Progenitor cell of endocrine pancreas (in vitro differentiated cells): Measurements from ENCODE around the gene SLC31A2. TPM values are rescaled to one million over a fixed set of nuclear protein-coding genes. Genes with fewer than 3 reads are reported as not detected.
"Not testable (repeated sequence)": the region's sequence is repeated elsewhere in the genome, so short reads cannot be mapped to it uniquely, and the experiment has no call there.

Experiments used
- DNase-seq: peaks from one replicate; pipeline ENCODE4 v3.0.0; 2021; ENCODE audit warnings: low spot score; ENCODE audit not compliant: unreplicated experiment
- H3K27ac Mint-ChIP-seq: 2 replicates; pipeline ENCODE4 v1.8.0; 2021; ENCODE audit warnings: mild to moderate bottlenecking, moderate library complexity, mixed read lengths
- H3K27me3 Mint-ChIP-seq: 2 replicates; pipeline ENCODE4 v1.8.0; 2021; ENCODE audit warnings: mixed read lengths
- H3K36me3 Mint-ChIP-seq: 2 replicates; pipeline ENCODE4 v1.8.0; 2022; ENCODE audit warnings: mixed read lengths; ENCODE audit not compliant: insufficient read depth
- H3K4me1 Mint-ChIP-seq: 2 replicates; pipeline ENCODE4 v1.8.0; 2021; ENCODE audit warnings: low read depth, mixed read lengths
- H3K4me3 Mint-ChIP-seq: 2 replicates; pipeline ENCODE4 v1.8.0; 2021; ENCODE audit warnings: low read depth, mild to moderate bottlenecking, moderate library complexity, mixed read lengths
- H3K9me3 Mint-ChIP-seq: 2 replicates; pipeline ENCODE4 v1.8.0; 2021; ENCODE audit warnings: low read depth, mixed read lengths
- CTCF ChIP-seq: fragments of 200-600 bp; sonication (generic); IDR thresholded peaks from one replicate; pipeline ENCODE4 v1.5.0; 2021; ENCODE audit warnings: antibody characterized with exemption, mild to moderate bottlenecking; ENCODE audit not compliant: unreplicated experiment
- long read RNA-seq: library from polyadenylated mRNA; unstranded; transcript quantifications from one replicate; pipeline ENCODE4 v2.0.0, GENCODE V29; 2020
- total RNA-seq: library from RNA; stranded (reverse); gene quantifications from 2 replicates; pipeline ENCODE4 v1.2.1, GENCODE V29; 2021

SLC31A2 gene, protein sequence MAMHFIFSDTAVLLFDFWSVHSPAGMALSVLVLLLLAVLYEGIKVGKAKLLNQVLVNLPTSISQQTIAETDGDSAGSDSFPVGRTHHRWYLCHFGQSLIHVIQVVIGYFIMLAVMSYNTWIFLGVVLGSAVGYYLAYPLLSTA
- total RNA-seq, result 3.0 and 3.3 TPM in 2 replicates
- long read RNA-seq, transcript SLC31A2-201 (4 exons, 1,785 nt), result major isoform, 17 of 17 reads
- long read RNA-seq, partial matches to known transcripts, result 0 of 17 reads
- long read RNA-seq, other reads (novel, unspliced or antisense), result 0 of 17 reads

DNA sequence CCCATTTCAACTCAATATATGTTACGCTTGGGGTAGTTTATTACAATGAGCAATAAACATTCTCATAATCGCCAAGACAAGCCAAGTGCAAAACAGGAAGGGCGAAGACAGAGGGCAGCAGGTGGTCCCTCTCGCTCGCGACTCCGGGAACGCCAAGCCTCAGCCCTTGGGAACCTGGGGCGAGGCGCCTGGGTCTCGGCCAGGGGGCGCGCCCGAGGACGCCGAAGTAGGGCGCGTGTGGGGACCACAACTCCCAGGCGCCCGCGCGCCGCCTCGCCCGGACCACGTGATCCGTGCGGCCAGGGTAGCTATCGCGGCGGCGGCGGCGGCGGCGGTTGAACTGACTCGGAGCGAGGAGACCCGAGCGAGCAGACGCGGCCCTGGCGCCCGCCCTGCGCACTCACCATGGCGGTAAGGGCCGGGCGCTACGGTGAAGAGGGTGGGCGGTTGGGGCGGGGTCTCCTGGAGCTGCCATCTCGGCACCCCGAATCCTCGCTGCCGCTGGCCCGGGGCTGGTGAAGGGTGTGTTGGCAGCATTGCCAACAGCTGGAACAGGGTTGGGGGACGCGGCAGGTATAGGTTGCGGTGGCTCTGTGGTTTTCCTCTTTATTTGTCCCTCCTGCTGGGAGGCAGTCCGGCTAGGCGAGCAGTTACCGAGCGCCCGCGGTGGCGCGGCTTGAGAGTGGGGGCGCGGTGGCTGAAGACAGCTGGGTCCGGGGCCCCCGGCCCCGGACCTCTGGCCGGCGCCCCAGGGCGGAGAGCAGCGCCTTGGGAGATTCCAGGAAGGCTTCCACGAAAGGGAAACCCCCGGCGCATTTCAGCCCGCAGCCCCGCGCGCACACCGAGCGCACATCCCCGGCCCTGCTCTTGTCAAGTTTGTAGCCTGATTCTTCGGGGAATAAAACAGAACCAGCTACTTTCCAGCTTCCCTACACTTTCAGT, at the start of gene SLC31A2:
Gene SLC31A2, plus strand, starts transcription at position 338 of the 942 bp plus-strand sequence. Its CDS starts 68 bp downstream, at position 406.
- Mint-ChIP-seq H3K36me3 (no peaks in the 10 kb centered on the region), H3K27me3 (peaks cover 13% of the 10 kb centered on the region), H3K4me3 (peak within 1 kb of the TSS; percentile 80), H3K9me3 (no peaks in the 10 kb centered on the region), H3K27ac (no peak within 1 kb of the TSS), H3K4me1 (peaks cover 11% of the 10 kb centered on the region)
- peak; percentile 90 for DNase-seq
- peak; percentile 52 for TF ChIP-seq CTCF

DNA sequence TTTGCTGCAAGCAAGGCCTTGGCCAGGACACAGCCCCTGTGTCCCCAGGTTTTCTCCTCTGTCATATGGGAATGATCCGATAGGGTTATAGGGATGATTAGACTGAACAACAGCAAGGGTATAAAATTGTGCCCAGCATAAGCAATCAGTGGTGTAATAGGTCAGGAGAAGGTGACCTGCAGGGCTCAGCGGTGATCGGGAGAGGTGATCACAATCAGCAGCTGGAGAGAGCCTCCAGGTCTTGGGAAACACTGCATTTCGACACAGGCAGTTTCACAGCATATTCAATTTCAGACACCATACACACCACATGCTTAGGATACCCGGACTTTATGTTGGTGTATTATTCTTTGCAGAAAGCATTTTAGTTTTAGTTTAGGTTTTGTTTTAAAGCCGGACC, 45.5 kb upstream of the SLC31A2 start:
- not testable (repeated sequence) for H3K4me3 Mint-ChIP-seq, H3K4me1 Mint-ChIP-seq, H3K9me3 Mint-ChIP-seq, H3K27ac Mint-ChIP-seq, DNase-seq, H3K36me3 Mint-ChIP-seq
- peaks cover 16% of the 10 kb centered on the region for H3K27me3 Mint-ChIP-seq

DNA sequence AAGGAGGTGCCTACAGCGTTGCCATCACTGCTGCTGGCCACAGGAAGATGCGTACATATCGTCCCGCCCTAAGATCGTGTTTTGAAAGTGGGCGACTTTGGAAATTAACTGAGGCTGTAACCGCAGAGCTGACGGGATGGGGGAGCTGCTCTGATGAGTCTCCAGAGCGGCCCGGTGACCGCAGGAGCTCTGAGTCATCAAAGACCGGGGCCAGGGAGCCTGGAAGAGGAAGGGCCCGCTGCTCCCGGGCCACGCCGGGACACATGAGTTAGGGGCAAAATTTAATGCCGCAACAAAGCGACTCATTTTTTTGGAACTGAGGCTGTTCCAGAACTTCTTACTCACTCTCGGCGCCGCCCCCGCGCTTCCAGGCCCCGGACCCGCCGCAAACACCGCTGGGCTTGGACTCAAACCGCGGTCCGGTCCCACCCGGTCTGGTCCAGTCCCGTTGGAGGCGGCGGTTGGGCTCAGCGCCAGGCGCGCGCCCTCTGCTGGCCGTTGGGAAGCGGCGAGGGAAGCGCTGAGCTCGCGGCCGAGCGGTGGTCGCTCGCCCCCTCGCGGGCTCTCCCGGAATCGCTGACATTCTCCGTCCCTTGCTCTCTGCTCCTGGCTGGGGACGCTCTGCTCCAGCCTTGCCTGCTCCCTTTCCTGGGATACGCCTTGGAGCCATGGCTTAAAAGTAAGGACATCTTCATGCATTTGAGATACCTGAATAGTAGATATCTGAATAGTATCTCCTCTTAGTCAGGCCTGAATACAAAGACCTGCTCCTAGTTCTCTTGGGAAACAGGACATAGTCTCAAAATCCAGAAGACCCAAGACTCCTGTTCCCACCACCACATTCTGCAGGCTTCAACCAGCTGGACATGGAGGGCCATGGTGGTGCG, 39.5 kb upstream of the SLC31A2 start:
- not testable (repeated sequence) for H3K27me3 Mint-ChIP-seq, H3K9me3 Mint-ChIP-seq, H3K36me3 Mint-ChIP-seq, H3K4me3 Mint-ChIP-seq, H3K4me1 Mint-ChIP-seq, DNase-seq, H3K27ac Mint-ChIP-seq
- peak; percentile 42 for TF ChIP-seq CTCF

DNA sequence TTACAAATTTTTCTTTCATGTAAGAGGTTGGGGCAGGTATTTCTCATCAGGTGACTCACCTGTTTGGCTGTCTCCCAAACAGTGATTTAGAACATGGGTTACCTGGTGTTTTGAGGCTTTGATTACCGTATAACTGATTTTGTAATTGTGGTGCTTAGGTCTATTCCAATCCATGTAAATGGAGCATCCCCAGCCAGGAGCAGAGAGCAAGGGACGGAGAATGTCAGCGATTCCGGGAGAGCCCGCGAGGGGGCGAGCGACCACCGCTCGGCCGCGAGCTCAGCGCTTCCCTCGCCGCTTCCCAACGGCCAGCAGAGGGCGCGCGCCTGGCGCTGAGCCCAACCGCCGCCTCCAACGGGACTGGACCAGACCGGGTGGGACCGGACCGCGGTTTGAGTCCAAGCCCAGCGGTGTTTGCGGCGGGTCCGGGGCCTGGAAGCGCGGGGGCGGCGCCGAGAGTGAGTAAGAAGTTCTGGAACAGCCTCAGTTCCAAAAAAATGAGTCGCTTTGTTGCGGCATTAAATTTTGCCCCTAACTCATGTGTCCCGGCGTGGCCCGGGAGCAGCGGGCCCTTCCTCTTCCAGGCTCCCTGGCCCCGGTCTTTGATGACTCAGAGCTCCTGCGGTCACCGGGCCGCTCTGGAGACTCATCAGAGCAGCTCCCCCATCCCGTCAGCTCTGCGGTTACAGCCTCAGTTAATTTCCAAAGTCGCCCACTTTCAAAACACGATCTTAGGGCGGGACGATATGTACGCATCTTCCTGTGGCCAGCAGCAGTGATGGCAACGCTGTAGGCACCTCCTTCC, 37.9 kb upstream of the SLC31A2 start:
- not testable (repeated sequence) for H3K27me3 Mint-ChIP-seq, DNase-seq, H3K36me3 Mint-ChIP-seq, H3K4me3 Mint-ChIP-seq, H3K9me3 Mint-ChIP-seq, H3K4me1 Mint-ChIP-seq, H3K27ac Mint-ChIP-seq

- not testable (repeated sequence) for H3K27me3 Mint-ChIP-seq, DNase-seq, H3K4me1 Mint-ChIP-seq, H3K9me3 Mint-ChIP-seq, H3K27ac Mint-ChIP-seq, H3K4me3 Mint-ChIP-seq, H3K36me3 Mint-ChIP-seq
Measured at GRCh38 chr9:113118829-113119228, 32.0 kb upstream of the SLC31A2 start.

DNA sequence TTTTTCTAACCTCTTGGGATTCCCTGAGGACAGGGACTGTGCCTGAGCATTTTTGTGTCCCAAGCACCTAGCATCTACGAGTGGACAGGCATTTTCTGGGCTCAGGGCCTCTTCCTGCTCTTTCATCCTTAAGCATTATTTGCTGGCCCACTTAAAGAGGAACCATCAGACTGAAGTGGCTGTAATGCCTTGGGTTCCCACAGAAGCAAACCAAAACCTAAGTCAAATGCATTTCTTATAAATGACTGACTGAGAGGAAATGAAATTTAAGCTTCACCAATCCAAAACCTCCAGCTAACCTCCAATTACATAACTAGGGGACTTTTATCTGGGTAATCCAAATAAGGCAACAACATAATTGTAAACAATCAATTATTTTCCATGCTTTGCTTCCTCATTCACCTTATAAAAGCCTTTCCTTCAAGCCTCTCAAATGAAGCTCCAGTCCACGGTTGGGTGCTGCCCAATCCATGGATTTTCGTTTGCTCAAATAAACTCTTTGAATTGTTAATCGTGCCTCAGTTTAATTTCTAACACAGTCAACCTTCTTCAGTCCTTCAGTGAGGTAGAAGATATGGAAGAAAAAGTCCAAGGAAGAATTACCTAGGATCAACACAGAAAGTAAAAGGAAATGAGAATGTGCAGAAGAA, 25.3 kb upstream of the SLC31A2 start:
- no peaks in the 10 kb centered on the region for H3K36me3 Mint-ChIP-seq
- no peak for DNase-seq
- H3K27ac Mint-ChIP-seq, result no peak overlapping the region
- H3K9me3 Mint-ChIP-seq, result no peaks in the 10 kb centered on the region
- H3K4me3 Mint-ChIP-seq, result no peak overlapping the region
- H3K4me1 Mint-ChIP-seq, result no peaks in the 10 kb centered on the region
- no peak for TF ChIP-seq CTCF
- H3K27me3 Mint-ChIP-seq, result peaks cover 38% of the 10 kb centered on the region
